ELR (cell line): ENCODE measurements around the gene LRRC26.
A peak's percentile ranks its signal among the peaks of the same experiment; 100 is the strongest.

Source experiments
- DNase-seq: peaks from one replicate; pipeline ENCODE4 v3.0.0-alpha.2; 2015; ENCODE audit warnings: low read depth

LRRC26 gene

GRCh38 chr9:137150617-137151457 lies 19.0 kb downstream of the LRRC26 start:
- DNase-seq: peak; percentile 64

- peak; percentile 39 for DNase-seq
Measured at GRCh38 chr9:137149942-137150616, 19.8 kb downstream of the LRRC26 start.

GRCh38 chr9:137149363-137149762 lies 20.5 kb downstream of the LRRC26 start:
- no peak for DNase-seq

GRCh38 chr9:137148661-137149060 lies 21.2 kb downstream of the LRRC26 start:
- no peak for DNase-seq

- DNase-seq: no peak
Measured at GRCh38 chr9:137148242-137148641, 21.6 kb downstream of the LRRC26 start.

- no peak for DNase-seq
Measured at GRCh38 chr9:137147793-137148160, 22.1 kb downstream of the LRRC26 start.

GRCh38 chr9:137147091-137147792 lies 22.6 kb downstream of the LRRC26 start:
- no peak for DNase-seq

GRCh38 chr9:137146527-137146918 lies 23.3 kb downstream of the LRRC26 start:
- no peak for DNase-seq

GRCh38 chr9:137145731-137146526 lies 23.9 kb downstream of the LRRC26 start:
- DNase-seq: no peak

- DNase-seq: no peak
Measured at GRCh38 chr9:137143459-137143858, 26.4 kb downstream of the LRRC26 start.

- no peak for DNase-seq
Measured at GRCh38 chr9:137141976-137142936, 27.6 kb downstream of the LRRC26 start.

- no peak for DNase-seq
Measured at GRCh38 chr9:137141050-137141810, 28.6 kb downstream of the LRRC26 start.

GRCh38 chr9:137140151-137141012 lies 29.5 kb downstream of the LRRC26 start:
- DNase-seq: no peak

GRCh38 chr9:137139468-137140150 lies 30.2 kb downstream of the LRRC26 start:
- DNase-seq: no peak

GRCh38 chr9:137138722-137139467 lies 31.0 kb downstream of the LRRC26 start, which contains the start of gene GRIN1:
Gene GRIN1 (plus strand): TSS chr9:137139154. CDS start chr9:137139487, 333 bp downstream.
- no peak for DNase-seq

- DNase-seq: peak; percentile 42
Measured at GRCh38 chr9:137138058-137138721, 31.7 kb downstream of the LRRC26 start.
